ENCODE results near the gene C20orf141.

The C20orf141 gene

GRCh38 chr20:2851086-2851485 is 36.3 kb downstream of the C20orf141 start:
- no peak for DNase-seq

- DNase-seq: no peak
Measured at GRCh38 chr20:2858591-2858990, 43.8 kb downstream of the C20orf141 start.

- no peak for DNase-seq
Measured at GRCh38 chr20:2859330-2860121, 44.7 kb downstream of the C20orf141 start.

- no peak for DNase-seq
Measured at GRCh38 chr20:2864626-2865025, 49.8 kb downstream of the C20orf141 start.

- DNase-seq: no peak
Measured at GRCh38 chr20:2865101-2865500, 50.3 kb downstream of the C20orf141 start.

All from NCI-H526 treated with DMSO at 0.1 percent for 48 hours (cell line).